ENCODE results near the gene VEPH1. TPM values are rescaled to one million over a fixed set of nuclear protein-coding genes. Genes with fewer than 3 reads are reported as not detected.

The VEPH1 gene
- total and polyA plus RNA-seq, 3 donors from 2014 or later: 2.7 to 8.1 (median 3.0) TPM

DNA sequence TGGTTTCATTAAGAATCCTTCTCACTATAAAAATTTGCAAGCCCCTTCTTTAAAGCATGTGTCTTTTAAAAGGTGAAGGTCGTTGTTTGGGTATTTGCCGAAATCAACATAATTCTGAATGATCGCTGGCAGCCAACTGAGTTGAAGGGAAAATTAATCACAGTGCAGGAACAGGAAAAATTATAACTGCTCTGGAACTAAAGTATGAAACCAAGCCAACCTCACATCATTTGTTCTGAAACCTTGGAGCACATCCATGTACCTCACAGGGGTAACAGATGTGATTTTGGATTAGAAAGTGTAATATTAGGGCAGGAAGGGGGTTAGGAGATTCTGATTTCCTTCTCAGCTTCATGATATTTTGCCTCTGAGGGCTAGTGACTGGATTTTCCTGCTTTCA is 118.7 kb downstream of the VEPH1 start:
- 72 to 85% methylated on average over 3 of the region's 3 CpGs for WGBS, 2 donors

DNA sequence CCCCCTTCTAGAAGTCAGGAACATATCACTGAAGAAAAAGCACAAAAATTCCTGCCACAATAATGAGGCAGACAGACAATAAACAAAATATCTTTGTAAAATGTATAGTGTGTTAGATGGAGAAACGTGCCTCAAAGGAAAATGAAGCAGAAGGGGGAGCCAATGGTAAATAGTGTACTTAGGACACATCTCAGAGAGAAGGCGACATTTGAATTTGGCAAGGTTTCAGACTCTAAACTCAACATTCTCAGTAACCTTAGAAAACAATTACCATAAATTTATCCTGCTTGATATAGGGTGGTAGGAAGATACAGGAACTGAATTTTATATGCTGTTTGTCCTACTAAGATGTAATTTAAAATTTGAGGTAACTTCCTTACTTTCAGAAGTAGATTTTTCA is 119.2 kb downstream of the VEPH1 start:
- Histone ChIP-seq H3K36me3 (ENCODE audit: low read depth, missing control alignments) (no peaks in the 10 kb centered on the region), H3K27me3 (no peaks in the 10 kb centered on the region), H3K27ac (no peak overlapping the region), H3K4me3 (no peak overlapping the region), H3K9me3 (no peaks in the 10 kb centered on the region), H3K4me1 (no peaks in the 10 kb centered on the region)
- intact Hi-C loops (cut with DNase I; ENCODE audit: low total_unique reads): no loop called here
- no peak for TF ChIP-seq CTCF (IDR thresholded peaks at IDR 0.05)
- TF ChIP-seq POLR2A (IDR thresholded peaks at IDR 0.05): no peak
- DNase-seq: no peak
- WGBS, 2 donors: 71 to 80% methylated on average over 2 of the region's 2 CpGs

More for the DNA sequence above, 118.7 kb downstream of the VEPH1 start:
- Histone ChIP-seq H3K27me3 (no peaks in the 10 kb centered on the region), H3K36me3 (ENCODE audit: low read depth, missing control alignments) (no peaks in the 10 kb centered on the region), H3K9me3 (no peaks in the 10 kb centered on the region), H3K27ac (no peak overlapping the region), H3K4me1 (no peaks in the 10 kb centered on the region), H3K4me3 (no peak overlapping the region)
- TF ChIP-seq POLR2A (IDR thresholded peaks at IDR 0.05) (no peak), CTCF (IDR thresholded peaks at IDR 0.05) (no peak)
- no peak for DNase-seq
- intact Hi-C loops (cut with DNase I; ENCODE audit: low total_unique reads): no loop called here

DNA sequence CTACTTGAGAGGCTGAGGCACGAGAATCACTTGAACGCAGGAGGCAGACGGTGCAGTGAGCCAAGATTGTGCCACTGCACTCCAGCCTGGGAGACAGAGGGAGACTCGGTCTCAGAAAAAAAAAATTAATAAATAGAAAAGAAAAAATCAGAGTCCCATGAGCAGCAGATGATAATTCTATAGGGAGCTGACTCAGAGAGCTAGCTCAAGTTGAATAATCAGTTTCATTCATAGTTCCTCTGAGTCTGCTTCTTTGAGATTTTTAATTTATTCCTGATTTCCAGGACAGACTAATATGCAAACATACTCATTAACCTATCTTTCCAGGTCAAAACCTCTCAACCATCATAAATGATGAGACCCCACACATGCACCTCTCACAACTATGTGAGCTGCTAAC is 121.6 kb downstream of the VEPH1 start:
- H3K36me3 ChIP-seq (ENCODE audit: low read depth, missing control alignments): no peaks in the 10 kb centered on the region
- H3K9me3 ChIP-seq: no peaks in the 10 kb centered on the region
- 91 to 99% methylated on average over 4 of the region's 4 CpGs for WGBS, 2 donors
- intact Hi-C loops (cut with DNase I; ENCODE audit: low total_unique reads): no loop called here
- H3K4me1 ChIP-seq: no peaks in the 10 kb centered on the region
- no peaks in the 10 kb centered on the region for H3K27me3 ChIP-seq
- DNase-seq: no peak
- no peak overlapping the region for H3K4me3 ChIP-seq
- TF ChIP-seq POLR2A (IDR thresholded peaks at IDR 0.05) (no peak), CTCF (IDR thresholded peaks at IDR 0.05) (no peak)
- H3K27ac ChIP-seq: no peak overlapping the region

GRCh38 chr3:157379525-157380140 is 123.6 kb downstream of the VEPH1 start:
- intact Hi-C loops (cut with DNase I; ENCODE audit: low total_unique reads): no loop called here
- no peak for TF ChIP-seq CTCF (IDR thresholded peaks at IDR 0.05)
- TF ChIP-seq POLR2A (IDR thresholded peaks at IDR 0.05): no peak

More at GRCh38 chr3:157379525-157380140, 123.6 kb downstream of the VEPH1 start:
- H3K36me3 ChIP-seq (ENCODE audit: low read depth, missing control alignments): no peaks in the 10 kb centered on the region
- WGBS, 2 donors: 62 to 85% methylated on average over 1 of the region's 1 CpG
- H3K27me3 ChIP-seq: no peaks in the 10 kb centered on the region
- no peak overlapping the region for H3K4me3 ChIP-seq
- no peak overlapping the region for H3K27ac ChIP-seq
- DNase-seq: no peak
- no peaks in the 10 kb centered on the region for H3K4me1 ChIP-seq
- H3K9me3 ChIP-seq: no peaks in the 10 kb centered on the region

All from testis (tissue), 3 donors.